NCI-H1417 treated with DMSO at 0.1 percent for 48 hours (cell line): ENCODE measurements around the gene NALCN.

Experiments used
- DNase-seq: peaks from one replicate; lab custom pipeline; 2025; lab: John Stamatoyannopoulos, UW

The NALCN gene

GRCh38 chr13:101416181-101417042 lies at the start of gene NALCN:
Gene NALCN, minus strand, starts transcription at chr13:101416508. Its CDS starts 17,382 bp downstream, at chr13:101399126.
- DNase-seq, result peak; percentile 26

GRCh38 chr13:101465877-101466276 lies 49.6 kb upstream of the NALCN start:
- DNase-seq, result no peak

- DNase-seq, result no peak
Observed at GRCh38 chr13:101457176-101457575, 40.9 kb upstream of the NALCN start.

- no peak for DNase-seq
Observed at GRCh38 chr13:101455863-101456262, 39.6 kb upstream of the NALCN start.

- no peak for DNase-seq
Observed at GRCh38 chr13:101454767-101455166, 38.5 kb upstream of the NALCN start.

GRCh38 chr13:101453784-101454201 lies 37.5 kb upstream of the NALCN start:
- no peak for DNase-seq

- no peak for DNase-seq
Observed at GRCh38 chr13:101452519-101453485, 36.5 kb upstream of the NALCN start, which contains the start of gene ITGBL1. Gene ITGBL1, plus strand, starts transcription at chr13:101452675. Its CDS starts 159 bp downstream, at chr13:101452834.

- no peak for DNase-seq
Observed at GRCh38 chr13:101451641-101452040, 35.3 kb upstream of the NALCN start.

GRCh38 chr13:101450749-101451130 lies 34.4 kb upstream of the NALCN start:
- no peak for DNase-seq

- DNase-seq, result no peak
Observed at GRCh38 chr13:101449790-101450748, 33.8 kb upstream of the NALCN start.

GRCh38 chr13:101447852-101448251 lies 31.5 kb upstream of the NALCN start:
- no peak for DNase-seq

GRCh38 chr13:101434486-101434885 lies 18.2 kb upstream of the NALCN start:
- no peak for DNase-seq

GRCh38 chr13:101433895-101434294 lies 17.6 kb upstream of the NALCN start:
- no peak for DNase-seq

- DNase-seq, result no peak
Observed at GRCh38 chr13:101429733-101430132, 13.4 kb upstream of the NALCN start.

GRCh38 chr13:101425623-101426022 lies 9.3 kb upstream of the NALCN start:
- no peak for DNase-seq

- DNase-seq, result no peak
Observed at GRCh38 chr13:101425156-101425471, 8.8 kb upstream of the NALCN start.

GRCh38 chr13:101424381-101425155 lies 8.3 kb upstream of the NALCN start:
- DNase-seq, result no peak

- no peak for DNase-seq
Observed at GRCh38 chr13:101423872-101424271, 7.6 kb upstream of the NALCN start.

- no peak for DNase-seq
Observed at GRCh38 chr13:101417501-101417900, 1.2 kb upstream of the NALCN start.

GRCh38 chr13:101417043-101417406 lies 717 bp upstream of the NALCN start:
- DNase-seq, result peak; percentile 56
